GM12865 (cell line): Measurements from ENCODE around the gene DNAH10.

Experiments
- DNase-seq: peaks from one replicate; pipeline ENCODE4 v3.0.0; 2010; ENCODE audit warnings: low read depth
- H3K4me3 ChIP-seq: 2 replicates; pipeline ENCODE4 v1.5.1; 2011; ENCODE audit warnings: mild to moderate bottlenecking, low read depth, low read length, control low read depth
- TF ChIP-seq, protein P1 (sequence below): IDR thresholded peaks from 2 replicates; pipeline ENCODE4 v1.5.1; 2011; ENCODE audit warnings: low read length, control low read depth, low read depth, inconsistent platforms; ENCODE audit not compliant: insufficient read depth; ENCODE audit errors: missing control alignments

The DNAH10 gene

DNA sequence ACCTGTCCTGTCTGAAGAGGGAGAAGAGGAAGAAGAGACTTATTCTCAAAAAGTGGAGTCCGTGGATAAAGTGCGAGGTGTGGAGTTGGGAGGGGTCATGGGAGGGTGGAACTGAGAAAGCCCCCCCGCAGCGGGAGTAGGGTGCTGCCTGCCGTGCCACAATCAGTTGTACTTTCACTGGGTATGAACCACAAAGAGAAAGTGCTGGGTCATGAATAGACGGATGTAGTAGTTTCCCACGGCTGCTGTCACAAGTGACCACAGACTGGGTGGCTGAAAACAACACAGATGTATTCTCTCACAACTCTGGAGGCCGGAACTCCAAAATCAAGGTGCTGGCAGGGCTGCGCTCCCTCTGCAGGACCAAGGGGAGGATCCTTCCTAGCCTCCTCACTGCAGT is 5.5 kb downstream of the DNAH10 start:
- DNase-seq: peak; percentile 90
- TF ChIP-seq, protein P1, sequence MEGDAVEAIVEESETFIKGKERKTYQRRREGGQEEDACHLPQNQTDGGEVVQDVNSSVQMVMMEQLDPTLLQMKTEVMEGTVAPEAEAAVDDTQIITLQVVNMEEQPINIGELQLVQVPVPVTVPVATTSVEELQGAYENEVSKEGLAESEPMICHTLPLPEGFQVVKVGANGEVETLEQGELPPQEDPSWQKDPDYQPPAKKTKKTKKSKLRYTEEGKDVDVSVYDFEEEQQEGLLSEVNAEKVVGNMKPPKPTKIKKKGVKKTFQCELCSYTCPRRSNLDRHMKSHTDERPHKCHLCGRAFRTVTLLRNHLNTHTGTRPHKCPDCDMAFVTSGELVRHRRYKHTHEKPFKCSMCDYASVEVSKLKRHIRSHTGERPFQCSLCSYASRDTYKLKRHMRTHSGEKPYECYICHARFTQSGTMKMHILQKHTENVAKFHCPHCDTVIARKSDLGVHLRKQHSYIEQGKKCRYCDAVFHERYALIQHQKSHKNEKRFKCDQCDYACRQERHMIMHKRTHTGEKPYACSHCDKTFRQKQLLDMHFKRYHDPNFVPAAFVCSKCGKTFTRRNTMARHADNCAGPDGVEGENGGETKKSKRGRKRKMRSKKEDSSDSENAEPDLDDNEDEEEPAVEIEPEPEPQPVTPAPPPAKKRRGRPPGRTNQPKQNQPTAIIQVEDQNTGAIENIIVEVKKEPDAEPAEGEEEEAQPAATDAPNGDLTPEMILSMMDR: no peak

DNA sequence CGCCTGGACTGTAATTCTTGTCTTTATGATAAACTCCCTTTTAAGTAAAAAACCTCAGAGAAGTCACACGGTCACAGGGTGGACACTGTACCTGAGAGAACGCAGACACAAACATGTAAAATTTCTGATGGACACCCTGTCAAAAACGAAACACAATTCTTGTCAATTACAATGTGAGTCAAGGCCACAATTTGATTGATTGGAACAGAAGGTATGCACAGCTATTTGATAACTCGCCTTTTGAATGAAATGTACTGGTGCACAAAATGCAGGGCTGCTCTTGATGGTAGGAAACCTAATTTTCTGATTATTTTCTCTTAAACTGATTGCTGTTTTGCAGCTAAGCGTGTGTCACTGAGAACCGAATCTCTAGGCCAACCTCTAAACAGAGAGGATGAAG is 9.2 kb downstream of the DNAH10 start:
- TF ChIP-seq, protein P1: no peak
- no peak for DNase-seq
- no peak overlapping the region for H3K4me3 ChIP-seq

More for the DNA sequence above, 5.5 kb downstream of the DNAH10 start:
- no peak overlapping the region for H3K4me3 ChIP-seq

DNA sequence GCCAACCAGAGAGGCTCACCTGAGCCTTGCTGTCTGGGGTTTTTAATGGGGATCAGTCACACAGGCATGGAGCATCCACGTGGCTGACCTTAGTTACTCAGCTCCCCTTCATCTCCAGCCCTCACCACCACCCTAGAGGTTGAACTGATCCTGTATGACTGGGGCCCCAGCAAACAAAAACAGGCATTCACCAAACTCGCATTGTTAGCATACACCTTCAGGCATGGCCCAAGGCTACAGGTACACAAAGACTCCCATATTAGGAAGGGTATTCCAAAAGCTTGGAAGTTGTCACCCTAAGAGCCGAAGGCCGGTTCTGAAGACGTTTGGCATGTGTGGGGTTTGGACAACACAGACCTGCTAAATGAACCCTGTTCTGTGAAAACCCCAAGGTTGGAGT is 10.0 kb downstream of the DNAH10 start:
- no peak overlapping the region for H3K4me3 ChIP-seq
- no peak for DNase-seq
- TF ChIP-seq, protein P1: no peak

DNA sequence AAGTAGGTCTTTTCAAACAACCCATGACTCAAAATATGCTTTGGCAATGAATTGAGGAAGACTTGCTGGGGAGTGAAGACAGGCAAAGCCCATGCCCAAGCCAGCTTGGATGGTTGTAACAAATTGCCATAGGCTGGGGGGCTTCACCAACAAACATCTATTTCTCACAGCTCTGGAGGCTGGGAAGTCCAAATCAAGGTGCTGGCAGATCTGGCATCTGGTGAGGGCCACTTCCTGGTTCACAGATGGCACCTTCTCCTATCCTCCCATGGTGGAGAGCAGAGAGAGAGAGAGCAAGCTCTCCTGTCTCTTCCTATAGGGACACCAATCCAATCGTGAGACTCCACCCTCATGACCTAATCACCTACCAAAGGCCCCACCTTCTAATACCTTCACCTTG is 11.3 kb downstream of the DNAH10 start:
- TF ChIP-seq, protein P1: no peak
- no peak overlapping the region for H3K4me3 ChIP-seq
- DNase-seq: no peak

DNA sequence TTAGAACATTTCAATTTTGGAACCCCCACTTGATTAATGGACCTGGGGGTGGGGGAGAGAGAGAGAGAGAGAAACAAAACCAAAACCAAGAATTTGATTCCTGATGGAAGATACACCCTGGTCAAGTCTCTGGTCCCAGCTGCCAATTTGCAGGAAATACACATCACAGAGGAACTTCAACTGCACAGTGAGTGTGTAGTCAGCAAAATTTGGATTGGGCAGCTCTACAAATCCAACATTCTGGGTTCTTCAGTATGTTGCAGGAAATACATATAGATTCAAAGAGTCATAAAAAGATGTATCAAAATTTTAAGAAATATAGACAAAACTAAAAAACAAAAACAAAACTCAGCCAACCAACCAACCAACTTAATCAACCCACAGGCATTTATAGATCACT is 17.4 kb downstream of the DNAH10 start:
- TF ChIP-seq, protein P1: no peak
- no peak for DNase-seq
- H3K4me3 ChIP-seq: no peak overlapping the region

DNA sequence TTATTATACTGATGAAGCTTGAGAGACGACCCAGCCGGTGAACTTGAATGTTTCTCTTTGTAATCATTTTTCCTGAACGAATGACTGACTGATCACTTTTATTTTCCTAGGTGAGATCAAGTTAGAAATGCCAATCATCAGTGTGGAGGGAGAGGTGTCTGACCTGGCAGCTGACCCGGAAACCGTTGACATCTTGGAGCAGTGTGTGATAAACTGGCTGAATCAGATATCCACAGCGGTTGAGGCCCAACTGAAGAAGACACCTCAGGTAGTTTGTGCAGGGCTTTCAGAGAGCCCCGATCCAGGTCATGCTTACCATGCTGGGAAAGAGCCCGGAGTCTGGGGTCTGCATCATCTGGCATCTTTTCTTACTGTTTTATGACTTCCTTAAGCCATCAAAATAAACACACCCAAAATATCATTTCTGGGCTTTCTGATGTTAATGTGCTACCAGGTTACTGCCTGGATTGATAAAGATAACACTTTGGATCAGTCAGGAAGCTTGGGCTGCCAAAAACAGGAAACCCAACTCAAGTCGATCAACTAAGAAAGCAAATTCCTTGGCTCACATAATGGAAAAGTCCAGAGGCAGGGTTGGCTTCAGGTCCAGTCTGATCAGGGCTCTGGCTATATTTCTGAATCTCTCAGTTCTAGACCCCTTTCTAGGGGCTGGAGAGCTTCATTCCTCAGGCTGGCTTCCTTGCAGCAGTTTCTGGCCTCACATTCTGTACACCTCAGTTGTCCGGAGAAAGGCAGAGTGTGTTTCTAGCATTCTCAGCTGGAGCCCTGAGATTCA is 21.1 kb downstream of the DNAH10 start:
- H3K4me3 ChIP-seq: no peak overlapping the region
- DNase-seq: no peak
- TF ChIP-seq, protein P1: no peak

DNA sequence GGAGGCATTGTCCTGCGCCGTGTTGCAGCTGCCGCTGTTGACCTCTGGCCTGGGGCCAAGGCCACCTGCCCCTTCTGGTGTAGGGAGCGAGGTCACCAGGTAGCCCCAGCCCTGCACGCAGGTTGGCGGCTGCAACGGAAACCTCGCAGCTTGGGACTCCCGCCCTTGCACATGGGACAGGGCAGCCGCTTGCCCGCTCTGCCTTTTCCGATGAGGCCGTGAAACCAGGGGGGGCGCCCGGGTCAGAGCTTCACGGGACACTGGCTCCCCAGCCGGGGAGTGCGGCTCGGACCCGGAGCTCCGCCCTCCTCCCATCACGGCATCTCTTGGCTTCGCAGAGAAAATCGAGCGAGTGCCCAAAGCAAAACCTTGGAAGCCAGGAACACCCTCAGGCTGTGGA is 25.4 kb downstream of the DNAH10 start:
- TF ChIP-seq, protein P1: no peak
- no peak for DNase-seq
- no peak overlapping the region for H3K4me3 ChIP-seq
